Ascending aorta (tissue), 2 donors: ENCODE results near the gene IGFBP4. TPM values are rescaled to one million over a fixed set of nuclear protein-coding genes. Genes with fewer than 3 reads are reported as not detected.

Experiments
- DNase-seq, 2 donors: peaks; one replicate each; pipeline ENCODE4 v3.0.0-alpha.2; 2019; ENCODE audit warnings: low spot score in 2 of 2
- H3K27ac ChIP-seq, 2 donors: fragments of 200-600 bp; sonication (generic); one replicate each; pipeline ENCODE4 v1.5.1; 2016 to 2017; ENCODE audit warnings: mild to moderate bottlenecking in 1 of 2
- H3K27me3 ChIP-seq: fragments of 200-600 bp; sonication (generic); one replicate; pipeline ENCODE4 v1.5.1; 2017
- H3K36me3 ChIP-seq, 2 donors: fragments of 200-600 bp; sonication (generic); one replicate each; pipeline ENCODE4 v1.5.1; 2016
- H3K4me1 ChIP-seq, 2 donors: fragments of 200-600 bp; sonication (generic); one replicate each; pipeline ENCODE4 v1.5.1; 2016 to 2017; ENCODE audit warnings: mild to moderate bottlenecking in 1 of 2
- H3K4me3 ChIP-seq, 2 donors: fragments of 200-600 bp; sonication (generic); one replicate each; pipeline ENCODE4 v1.5.1; 2016 to 2017; ENCODE audit warnings: mild to moderate bottlenecking in 1 of 2
- H3K9me3 ChIP-seq, 2 donors: fragments of 200-600 bp; sonication (generic); one replicate each; pipeline ENCODE4 v1.5.1; 2016
- CTCF ChIP-seq, 3 experiments: fragments of 200-600 bp in 2 of 3; fragments of 450-650 bp in 1 of 3; sonication (generic) in 2 of 3; IDR thresholded peaks; one replicate each; pipeline ENCODE4 v1.5.1; 2016 to 2019; ENCODE audit warnings: antibody characterized with exemption in 3 of 3, mild to moderate bottlenecking in 1 of 3, moderate library complexity in 1 of 3
- intact Hi-C: fragments of 100-400 bp; cut with DNase I; formaldehyde crosslinking; loops from one replicate; pipeline ENCODE4 v1.15.1; 2023
- total RNA-seq: library from RNA; depleted of rRNA; stranded (reverse); fragments of >200 nt; gene quantifications from one replicate; pipeline ENCODE4 v1.1.0, GENCODE V29; 2016

The IGFBP4 gene
- total RNA-seq, 1 donor from 2014 or later = 1,295 TPM

DNA sequence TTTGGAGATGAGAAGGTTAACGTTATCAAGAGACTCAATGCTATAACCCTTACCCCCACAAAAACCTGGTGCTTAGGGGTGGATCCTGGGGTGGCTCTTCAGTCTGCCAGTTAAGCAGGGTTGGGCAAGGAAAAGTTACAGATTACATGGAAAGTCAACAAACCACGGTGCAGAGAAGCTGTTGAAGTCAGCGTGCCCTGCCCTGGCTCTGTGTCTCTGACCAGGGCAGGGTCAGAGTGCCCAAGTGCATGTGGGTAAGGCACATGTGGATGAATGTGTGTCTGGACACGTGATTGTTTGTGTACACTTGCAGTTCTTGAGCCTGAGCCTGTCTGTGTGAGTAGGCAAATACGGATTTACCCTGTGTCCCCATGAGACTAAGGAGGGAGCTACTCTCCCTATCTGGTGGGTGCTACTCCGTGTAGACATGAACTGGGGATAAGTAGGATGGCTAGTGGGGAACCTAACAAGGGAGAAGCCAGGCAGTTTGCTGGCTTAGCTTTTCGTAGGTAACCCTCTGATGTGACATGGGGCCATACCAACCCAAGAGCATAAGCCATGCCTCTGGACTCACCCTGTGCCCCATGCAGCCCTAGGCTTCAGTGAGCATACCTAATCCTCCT, 5.5 kb downstream of the IGFBP4 start:
- no peak for DNase-seq
- peak overlapping the region; percentile 65 to 76 for H3K27ac ChIP-seq
- no peaks in the 10 kb centered on the region for H3K27me3 ChIP-seq
- no peak for TF ChIP-seq CTCF (IDR thresholded peaks at IDR 0.05)
- intact Hi-C loops = no loop called here
- peaks cover 4 to 10% of the 10 kb centered on the region in 2 donors for H3K36me3 ChIP-seq
- no peak overlapping the region for H3K4me3 ChIP-seq
- H3K9me3 ChIP-seq = no peaks in the 10 kb centered on the region
- H3K4me1 ChIP-seq = peaks cover 35 to 57% of the 10 kb centered on the region in 2 donors

- Histone ChIP-seq H3K4me3 (no peak overlapping the region), H3K4me1 (peaks cover 35 to 47% of the 10 kb centered on the region in 2 donors), H3K36me3 (peaks cover 9 to 14% of the 10 kb centered on the region in 2 donors), H3K9me3 (no peaks in the 10 kb centered on the region), H3K27ac (peak overlapping the region; percentile 73 to 86), H3K27me3 (no peaks in the 10 kb centered on the region)
- no peak for DNase-seq
- intact Hi-C loops = loop anchor here (5.0 kb wide), 1 partner anchor 138 kb away; no protein-coding TSS in a partner anchor
- TF ChIP-seq CTCF (IDR thresholded peaks at IDR 0.05) = peak in 2 of 3 experiments; percentile 29 to 32
Measured at GRCh38 chr17:40450175-40450574, 6.9 kb downstream of the IGFBP4 start.

GRCh38 chr17:40451420-40451819, 8.2 kb downstream of the IGFBP4 start:
- Histone ChIP-seq H3K4me1 (peaks cover 37 to 43% of the 10 kb centered on the region in 2 donors), H3K36me3 (peaks cover 9 to 14% of the 10 kb centered on the region in 2 donors), H3K27ac (peak overlapping the region; percentile 73 to 86), H3K9me3 (no peaks in the 10 kb centered on the region), H3K27me3 (no peaks in the 10 kb centered on the region), H3K4me3 (no peak overlapping the region)
- DNase-seq = peak; percentile 49 to 90
- intact Hi-C loops = loop anchor here (5.0 kb wide), 1 partner anchor 139 kb away; no protein-coding TSS in a partner anchor
- no peak for TF ChIP-seq CTCF (IDR thresholded peaks at IDR 0.05)

DNA sequence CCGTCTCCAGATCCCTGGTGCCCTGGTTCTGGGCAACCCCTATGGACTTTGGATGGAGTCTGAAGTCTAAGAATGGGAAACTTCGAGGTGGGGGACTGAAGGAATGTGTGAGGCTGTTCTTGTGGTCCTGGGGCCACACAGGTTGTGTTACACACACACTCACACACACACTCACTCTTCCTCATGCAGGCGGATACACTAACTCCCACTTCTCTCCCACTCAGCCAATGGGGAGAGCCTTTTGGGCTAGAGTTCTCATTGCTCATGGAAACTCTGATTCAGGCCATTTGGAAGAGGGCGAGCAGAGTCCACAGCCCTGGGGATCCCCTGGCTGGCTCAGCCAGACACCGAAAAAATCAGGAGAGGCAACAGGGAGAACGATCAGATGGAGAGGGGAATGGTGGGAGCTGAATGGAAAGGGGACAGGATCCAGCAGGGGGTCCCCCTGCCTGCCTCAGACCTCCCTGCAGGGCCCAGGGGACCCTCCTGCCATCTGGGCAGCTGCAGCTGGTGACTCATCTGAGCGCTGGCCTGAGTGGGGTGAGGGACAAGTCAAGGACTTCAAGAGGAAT, 9.1 kb downstream of the IGFBP4 start:
- Histone ChIP-seq H3K4me3 (no peak overlapping the region), H3K27ac (peak overlapping the region; percentile 73 to 86), H3K36me3 (peaks cover 14% of the 10 kb centered on the region in 2 donors), H3K27me3 (no peaks in the 10 kb centered on the region), H3K4me1 (peaks cover 43 to 46% of the 10 kb centered on the region in 2 donors), H3K9me3 (no peaks in the 10 kb centered on the region)
- intact Hi-C loops = loop anchor here (1.0 to 5.0 kb wide), 2 partner anchors 9 to 140 kb away; partner anchors contain the start of gene IGFBP4
- peak in 1 of 2 donors; percentile 89 for DNase-seq
- TF ChIP-seq CTCF (IDR thresholded peaks at IDR 0.05) = no peak

- H3K4me3 ChIP-seq = no peak overlapping the region
- no peak for DNase-seq
- no peak for TF ChIP-seq CTCF (IDR thresholded peaks at IDR 0.05)
- H3K9me3 ChIP-seq = no peaks in the 10 kb centered on the region
- H3K4me1 ChIP-seq = peaks cover 44 to 46% of the 10 kb centered on the region in 2 donors
- H3K27me3 ChIP-seq = no peaks in the 10 kb centered on the region
- peaks cover 14 to 15% of the 10 kb centered on the region in 2 donors for H3K36me3 ChIP-seq
- H3K27ac ChIP-seq = peak overlapping the region; percentile 73 to 86
- intact Hi-C loops = loop anchor here (1.0 to 5.0 kb wide), 2 partner anchors 10 to 141 kb away; partner anchors contain the start of gene IGFBP4
Measured at GRCh38 chr17:40452921-40453378, 9.7 kb downstream of the IGFBP4 start.
